ACC112 (cell line): ENCODE results near the gene BAD.

Experiments used
- H2AFZ ChIP-seq: fragments of 200-600 bp; sonication (generic); one replicate; pipeline ENCODE4 v1.6.0; 2017; ENCODE audit warnings: antibody characterized with exemption, low read length; ENCODE audit not compliant: unreplicated experiment
- H3K27ac ChIP-seq: fragments of 200-600 bp; sonication (generic); 2 replicates; pipeline ENCODE4 v1.5.1; 2014; ENCODE audit warnings: low read depth, mild to moderate bottlenecking, antibody characterized with exemption, low read length, moderate library complexity
- H3K27me3 ChIP-seq: fragments of 200-600 bp; sonication (generic); 2 replicates; pipeline ENCODE4 v1.6.1; 2014; ENCODE audit warnings: mild to moderate bottlenecking, antibody characterized with exemption, low read length, moderate library complexity, mixed read lengths; ENCODE audit not compliant: insufficient read depth
- H3K36me3 ChIP-seq: fragments of 200-600 bp; sonication (generic); 2 replicates; pipeline ENCODE4 v1.6.1; 2016; ENCODE audit warnings: mild to moderate bottlenecking, antibody characterized with exemption, low read length, moderate library complexity, mixed read lengths; ENCODE audit not compliant: insufficient read depth
- H3K4me1 ChIP-seq: fragments of 200-600 bp; sonication (generic); one replicate; pipeline ENCODE4 v1.6.1; 2016; ENCODE audit warnings: low read length, mixed read lengths; ENCODE audit not compliant: insufficient read depth, unreplicated experiment, control insufficient read depth
- H3K4me3 ChIP-seq: fragments of 200-600 bp; sonication (generic); 2 replicates; pipeline ENCODE4 v1.5.1; 2014; ENCODE audit warnings: mild to moderate bottlenecking, low read depth, low read length
- H3K79me2 ChIP-seq: fragments of 200-600 bp; sonication (generic); one replicate; pipeline ENCODE4 v1.6.0; 2016; ENCODE audit warnings: low read length; ENCODE audit not compliant: control insufficient read depth, unreplicated experiment, insufficient read depth

Gene BAD

GRCh38 chr11:64260147-64260708 lies 24.2 kb downstream of the BAD start:
- Histone ChIP-seq H3K27me3 (no peaks in the 10 kb centered on the region), H3K36me3 (peaks cover 23% of the 10 kb centered on the region), H3K4me1 (peaks cover 12% of the 10 kb centered on the region), H2AFZ (no peak overlapping the region), H3K79me2 (no peaks in the 10 kb centered on the region), H3K4me3 (no peak overlapping the region), H3K27ac (no peak overlapping the region)

GRCh38 chr11:64259533-64260067 lies 24.9 kb downstream of the BAD start:
- Histone ChIP-seq H3K27ac (no peak overlapping the region), H3K27me3 (no peaks in the 10 kb centered on the region), H3K4me3 (no peak overlapping the region), H3K36me3 (peaks cover 23% of the 10 kb centered on the region), H2AFZ (no peak overlapping the region), H3K4me1 (peaks cover 12% of the 10 kb centered on the region), H3K79me2 (no peaks in the 10 kb centered on the region)

- H3K4me1 ChIP-seq, result peaks cover 12% of the 10 kb centered on the region
- H3K36me3 ChIP-seq, result peaks cover 23% of the 10 kb centered on the region
- no peak overlapping the region for H2AFZ ChIP-seq
- no peaks in the 10 kb centered on the region for H3K79me2 ChIP-seq
- H3K4me3 ChIP-seq, result no peak overlapping the region
- H3K27me3 ChIP-seq, result no peaks in the 10 kb centered on the region
- H3K27ac ChIP-seq, result no peak overlapping the region
Measured at GRCh38 chr11:64258946-64259532, 25.4 kb downstream of the BAD start.

GRCh38 chr11:64258356-64258755 lies 26.1 kb downstream of the BAD start:
- H3K36me3 ChIP-seq, result peaks cover 23% of the 10 kb centered on the region
- no peak overlapping the region for H3K27ac ChIP-seq
- no peaks in the 10 kb centered on the region for H3K27me3 ChIP-seq
- H3K79me2 ChIP-seq, result peaks cover 1% of the 10 kb centered on the region
- H3K4me1 ChIP-seq, result peaks cover 16% of the 10 kb centered on the region
- H2AFZ ChIP-seq, result no peak overlapping the region
- H3K4me3 ChIP-seq, result no peak overlapping the region

GRCh38 chr11:64256300-64256699 lies 28.2 kb downstream of the BAD start:
- H3K27me3 ChIP-seq, result no peaks in the 10 kb centered on the region
- no peak overlapping the region for H2AFZ ChIP-seq
- no peak overlapping the region for H3K4me3 ChIP-seq
- H3K79me2 ChIP-seq, result peaks cover 21% of the 10 kb centered on the region
- H3K27ac ChIP-seq, result no peak overlapping the region
- H3K36me3 ChIP-seq, result peaks cover 14% of the 10 kb centered on the region
- peaks cover 13% of the 10 kb centered on the region for H3K4me1 ChIP-seq

- H3K4me1 ChIP-seq, result peaks cover 18% of the 10 kb centered on the region
- peaks cover 14% of the 10 kb centered on the region for H3K36me3 ChIP-seq
- H3K27me3 ChIP-seq, result no peaks in the 10 kb centered on the region
- H3K27ac ChIP-seq, result no peak overlapping the region
- peaks cover 21% of the 10 kb centered on the region for H3K79me2 ChIP-seq
- H2AFZ ChIP-seq, result no peak overlapping the region
- H3K4me3 ChIP-seq, result no peak overlapping the region
Measured at GRCh38 chr11:64255135-64256128, 29.0 kb downstream of the BAD start.

- no peak overlapping the region for H2AFZ ChIP-seq
- no peak overlapping the region for H3K4me3 ChIP-seq
Measured at GRCh38 chr11:64254326-64254725, 30.1 kb downstream of the BAD start.

GRCh38 chr11:64253481-64253880 lies 31.0 kb downstream of the BAD start:
- no peak overlapping the region for H3K27ac ChIP-seq

More at GRCh38 chr11:64254326-64254725, 30.1 kb downstream of the BAD start:
- peaks cover 6% of the 10 kb centered on the region; the same call in 1 of the 2 replicates for H3K36me3 ChIP-seq
- peaks cover 21% of the 10 kb centered on the region for H3K79me2 ChIP-seq
- H3K4me1 ChIP-seq, result peaks cover 18% of the 10 kb centered on the region
- no peak overlapping the region for H3K27ac ChIP-seq
- H3K27me3 ChIP-seq, result no peaks in the 10 kb centered on the region

GRCh38 chr11:64253043-64253442 lies 31.4 kb downstream of the BAD start:
- Histone ChIP-seq H3K27me3 (no peaks in the 10 kb centered on the region), H3K79me2 (peaks cover 21% of the 10 kb centered on the region), H3K4me3 (peak overlapping the region; percentile 87), H3K27ac (no peak overlapping the region), H2AFZ (no peak overlapping the region), H3K4me1 (peaks cover 18% of the 10 kb centered on the region), H3K36me3 (0 out of 2 replicates have a peak, but pooled peaks cover 4% of the 10 kb centered on the region)

More at GRCh38 chr11:64253481-64253880, 31.0 kb downstream of the BAD start:
- peaks cover 18% of the 10 kb centered on the region for H3K4me1 ChIP-seq
- H2AFZ ChIP-seq, result no peak overlapping the region
- peaks cover 21% of the 10 kb centered on the region for H3K79me2 ChIP-seq
- H3K4me3 ChIP-seq, result no peak overlapping the region
- 0 out of 2 replicates have a peak, but pooled peaks cover 4% of the 10 kb centered on the region for H3K36me3 ChIP-seq
- no peaks in the 10 kb centered on the region for H3K27me3 ChIP-seq
